SH-SY5Y (cell line): ENCODE data around the gene DUOXA1.

Experiments
- GATA2 ChIP-seq: IDR thresholded peaks from 2 replicates; pipeline ENCODE4 v1.6.1; 2011; ENCODE audit warnings: mild to moderate bottlenecking, low read depth, low read length
- GATA3 ChIP-seq: IDR thresholded peaks from 2 replicates; pipeline ENCODE4 v1.6.1; 2011; ENCODE audit warnings: low read depth, mild to moderate bottlenecking, low read length, moderate library complexity

DNA sequence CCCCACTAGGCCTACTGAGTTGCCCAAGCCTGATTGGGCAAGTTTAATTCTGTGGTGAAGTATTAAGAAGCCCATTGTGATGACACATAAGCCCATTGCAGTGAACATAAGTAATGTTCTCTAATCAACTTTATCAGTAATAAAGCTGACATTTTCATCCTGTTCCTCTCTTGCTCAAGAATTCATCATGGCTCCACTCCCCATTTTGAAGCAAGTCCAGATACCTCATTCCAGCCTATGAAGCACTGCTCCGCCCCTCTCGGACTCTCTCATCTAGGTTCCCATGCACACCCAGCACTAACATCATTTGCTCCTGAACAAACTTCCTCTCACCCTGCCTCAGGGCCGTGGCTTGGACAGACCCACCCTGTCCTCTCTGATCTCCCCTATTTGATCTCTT lies 47.6 kb upstream of the DUOXA1 start:
- TF ChIP-seq GATA2 (no peak), GATA3 (no peak)
